HepG2 (cell line): ENCODE data around the gene CD7. TPM values are rescaled to one million over a fixed set of nuclear protein-coding genes. Genes with fewer than 3 reads are reported as not detected.

Experiments used
- CBX5 ChIP-seq: sonication (generic); formaldehyde crosslinking; IDR thresholded peaks from 2 replicates; pipeline ENCODE4 v1.4.0; 2020; ENCODE audit warnings: missing genetic modification reagents, borderline replicate concordance
- GPN1 ChIP-seq: sonication (generic); formaldehyde crosslinking; IDR thresholded peaks from 2 replicates; pipeline ENCODE4 v1.5.1; 2020; ENCODE audit warnings: missing genetic modification reagents, borderline replicate concordance
- KLF6 ChIP-seq: IDR thresholded peaks from 2 replicates; pipeline ENCODE4 v1.8.0; 2016; ENCODE audit warnings: missing biosample characterization, missing genetic modification reagents
- MBD4 ChIP-seq: IDR thresholded peaks from 2 replicates; pipeline ENCODE4 v1.6.1; 2012; ENCODE audit warnings: low read length, inconsistent platforms, borderline replicate concordance
- MEIS2 ChIP-seq: sonication (generic); formaldehyde crosslinking; IDR thresholded peaks from 2 replicates; pipeline ENCODE4 v1.9.0; 2021; ENCODE audit warnings: mild to moderate bottlenecking, missing genetic modification reagents
- NPAS2 ChIP-seq: sonication (generic); formaldehyde crosslinking; IDR thresholded peaks from 2 replicates; pipeline ENCODE4 v1.8.0; 2022; ENCODE audit warnings: mild to moderate bottlenecking, missing genetic modification reagents, borderline replicate concordance
- PHF21A ChIP-seq: sonication (generic); formaldehyde crosslinking; IDR thresholded peaks from 2 replicates; pipeline ENCODE4 v1.5.0; 2020; ENCODE audit warnings: mild to moderate bottlenecking, missing genetic modification reagents
- PRPF4 ChIP-seq: fragments of 200-400 bp; formaldehyde crosslinking; IDR thresholded peaks from 2 replicates; pipeline ENCODE4 v1.6.1; 2016; ENCODE audit warnings: low read length, low read depth; ENCODE audit not compliant: poor library complexity, severe bottlenecking
- PTBP1 ChIP-seq: fragments of 200-400 bp; formaldehyde crosslinking; IDR thresholded peaks from 2 replicates; pipeline ENCODE4 v1.6.1; 2018; ENCODE audit warnings: low read length, low read depth; ENCODE audit not compliant: poor library complexity, severe bottlenecking
- RARA ChIP-seq: IDR thresholded peaks from 2 replicates; pipeline ENCODE4 v1.6.1; 2016; ENCODE audit warnings: missing genetic modification reagents, missing compliant biosample characterization
- RBM39 ChIP-seq: fragments of 200-400 bp; formaldehyde crosslinking; IDR thresholded peaks from one replicate; pipeline ENCODE4 v1.6.1; 2018; ENCODE audit warnings: antibody characterized with exemption, mild to moderate bottlenecking, low read depth, low read length; ENCODE audit not compliant: poor library complexity, severe bottlenecking
- ZBTB7B ChIP-seq: sonication (generic); formaldehyde crosslinking; IDR thresholded peaks from 2 replicates; pipeline ENCODE4 v1.4.0; 2020; ENCODE audit warnings: missing genetic modification reagents
- ZFP1 ChIP-seq: IDR thresholded peaks from 2 replicates; pipeline ENCODE4 v1.6.1; 2016
- ZNF142 ChIP-seq: sonication (generic); formaldehyde crosslinking; IDR thresholded peaks from 2 replicates; pipeline ENCODE4 v1.4.0; 2020; ENCODE audit warnings: missing genetic modification reagents
- ZNF430 ChIP-seq: sonication (generic); formaldehyde crosslinking; IDR thresholded peaks from 2 replicates; pipeline ENCODE4 v1.9.0; 2021; ENCODE audit warnings: mild to moderate bottlenecking, missing genetic modification reagents
- ZNF501 ChIP-seq: sonication (generic); formaldehyde crosslinking; IDR thresholded peaks from 2 replicates; pipeline ENCODE4 v1.5.1; 2020; ENCODE audit warnings: mild to moderate bottlenecking, moderate library complexity, missing genetic modification reagents
- ZNF605 ChIP-seq: sonication (generic); formaldehyde crosslinking; IDR thresholded peaks from 2 replicates; pipeline ENCODE4 v1.8.0; 2022; ENCODE audit warnings: mild to moderate bottlenecking, missing genetic modification reagents
- ZNF687 ChIP-seq: sonication (generic); formaldehyde crosslinking; IDR thresholded peaks from 2 replicates; pipeline ENCODE4 v1.5.1; 2020; ENCODE audit warnings: mild to moderate bottlenecking, missing genetic modification reagents, moderate library complexity
- ZNF724P ChIP-seq: sonication (generic); formaldehyde crosslinking; IDR thresholded peaks from 2 replicates; pipeline ENCODE4 v1.8.0; 2022; ENCODE audit warnings: missing genetic modification reagents, borderline replicate concordance
- polyA plus RNA-seq, 8 experiments: library from polyadenylated mRNA; depleted of rRNA in 3 of 8; stranded (reverse) in 7 of 8; unstranded in 1 of 8; fragments of >200 nt; fragmentation: Illumina TruSeq in 4 of 8; extraction: Trizol in 4 of 8; gene quantifications; 2 replicates each; pipeline versions ENCODE4 v1.2.1 to v1.2.3, GENCODE V29; 2011 to 2016; ENCODE audit warnings: low read depth in 4 of 8, missing spikeins in 1 of 8, mixed read lengths in 1 of 8; ENCODE audit not compliant: insufficient read depth in 1 of 8
- total RNA-seq, 5 experiments: library from RNA; depleted of rRNA; stranded (reverse); fragments of >200 nt; fragmentation: Illumina TruSeq; extraction: Trizol; gene quantifications; 2 replicates each; pipeline ENCODE4 v1.2.3, GENCODE V29; 2016; ENCODE audit warnings: low read depth in 1 of 5

CD7 gene
- total and polyA plus RNA-seq, 2 of the 13 experiments (the other 11 are each of a cell fraction or from before 2014, with no cell fraction given) = 67.6 to 76.4 TPM

- TF ChIP-seq CBX5 (CRISPR knock-in tag) = peak; percentile 92; the same call in 1 of the 2 replicates
- TF ChIP-seq PTBP1 = no peak
- TF ChIP-seq MBD4 = peak; percentile 68; the same call in 1 of the 2 replicates
- no peak; the same call in none of the 2 replicates for TF ChIP-seq ZNF605 (CRISPR knock-in tag)
- TF ChIP-seq RBM39 = peak; percentile 3
- no peak for TF ChIP-seq PRPF4
- peak; percentile 86 for TF ChIP-seq ZNF501
- 0 out of 2 replicates have a peak, but pooled peaks have one; percentile 60 for TF ChIP-seq GPN1 (CRISPR knock-in tag)
- peak; percentile 97 for TF ChIP-seq ZBTB7B
- peak; percentile 96 for TF ChIP-seq PHF21A (CRISPR knock-in tag)
- no peak for TF ChIP-seq NPAS2 (CRISPR knock-in tag)
- peak; percentile 100 for TF ChIP-seq RARA (CRISPR knock-in tag)
- peak; percentile 98 for TF ChIP-seq KLF6 (CRISPR knock-in tag)
- TF ChIP-seq ZNF142 = peak; percentile 77; the same call in 1 of the 2 replicates
- peak; percentile 96 for TF ChIP-seq ZNF687
- TF ChIP-seq ZFP1 (CRISPR knock-in tag) = peak; percentile 98
- TF ChIP-seq ZNF430 (CRISPR knock-in tag) = no peak; the same call in 1 of the 2 replicates
- TF ChIP-seq MEIS2 (CRISPR knock-in tag) = peak; percentile 97; the same call in 1 of the 2 replicates
- TF ChIP-seq ZNF724P (CRISPR knock-in tag) = no peak; the same call in 1 of the 2 replicates
These were observed 29.2 kb upstream of the CD7 start (continued) for GRCh38 chr17:82346342-82347300.
